ENCODE measurements around the gene KIF2A. TPM values are rescaled to one million over a fixed set of nuclear protein-coding genes. Genes with fewer than 3 reads are reported as not detected.

Gene KIF2A
- total and polyA plus RNA-seq, 2 donors (not counting 3 experiments of a cell fraction or from before 2014, with no cell fraction given), result 17.1 to 65.1 TPM

GRCh38 chr5:62314213-62314830, 8.3 kb downstream of the KIF2A start:
- TF ChIP-seq GATA2 (IDR thresholded peaks at IDR 0.05; ENCODE audit: insufficient read depth, insufficient read length, low read depth, low read length) (no peak), POLR2AphosphoS5 (IDR thresholded peaks at IDR 0.05; ENCODE audit: insufficient read depth, low read depth, low read length) (no peak), CTCF (IDR thresholded peaks at IDR 0.05; ENCODE audit: extremely low read depth in 1 of 2, insufficient read depth in 1 of 2, low read depth in 1 of 2, low read length in 2 of 2) (no peak), MAX (IDR thresholded peaks at IDR 0.05; ENCODE audit: insufficient read depth, insufficient read length) (no peak), POLR2A (IDR thresholded peaks at IDR 0.05; ENCODE audit: low read depth, low read length) (no peak), JUN (IDR thresholded peaks at IDR 0.05; ENCODE audit: borderline replicate concordance, insufficient read depth, insufficient read length, low read depth) (no peak), EZH2 (IDR thresholded peaks at IDR 0.05; ENCODE audit: borderline replicate concordance, low read depth, low read length, severe bottlenecking) (no peak)
- Histone ChIP-seq H3K27ac (ENCODE audit: insufficient read depth, low read depth, low read length) (no peak overlapping the region), H3K36me3 (ENCODE audit: control insufficient read depth in 2 of 2, extremely low read depth in 1 of 2, insufficient read depth in 2 of 2, low read length in 2 of 2) (no peaks in the 10 kb centered on the region), H3K4me2 (ENCODE audit: insufficient read depth, low read length) (no peak overlapping the region), H3K27me3 (ENCODE audit: control insufficient read depth in 2 of 2, insufficient read depth in 2 of 2, low read length in 2 of 2) (no peaks in the 10 kb centered on the region), H3K79me2 (ENCODE audit: control insufficient read depth, insufficient read depth, low read length) (peaks cover 98% of the 10 kb centered on the region), H2AFZ (ENCODE audit: low read depth, low read length) (no peak overlapping the region), H3K9ac (replicated peaks; ENCODE audit: extremely low read depth, insufficient read depth, low read length) (no peak overlapping the region), H3K4me3 (replicated peaks in 1 of 3; ENCODE audit: insufficient read depth in 1 of 3, low read depth in 1 of 3, low read length in 3 of 3) (no peak overlapping the region), H3K9me1 (replicated peaks; ENCODE audit: control insufficient read depth, extremely low read depth, insufficient read depth, low read length) (no peaks in the 10 kb centered on the region), H4K20me1 (replicated peaks; ENCODE audit: control insufficient read depth, extremely low read depth, insufficient read depth, low read length) (peaks cover 21% of the 10 kb centered on the region), H3K4me1 (ENCODE audit: control insufficient read depth, extremely low read depth, insufficient read depth, low read length) (no peaks in the 10 kb centered on the region), H3K9me3 (replicated peaks; ENCODE audit: control insufficient read depth, insufficient read depth, low read length) (no peaks in the 10 kb centered on the region)
- ChIA-PET POLR2A (no interaction called here), CTCF (no interaction called here)
- DNase-seq (ENCODE audit: low read depth, low spot score) (no peak), FAIRE-seq (no peak)
- no TSS peak for BruUV-seq (replicated peaks)
- intact Hi-C loops (cut with micrococcal nuclease), result no loop called here
- dilution Hi-C loops (cut with MboI; ENCODE audit: extremely low pct_ligation_motif_present, low sequenced_read_pairs), result no loop called here

All from endothelial cell of umbilical vein (primary cell).